ENCODE measurements around the gene NDUFAF4.

- TF ChIP-seq CTCF (IDR thresholded peaks at IDR 0.05) (no peak), EZH2 (IDR thresholded peaks at IDR 0.05) (no peak), EZH2phosphoT487 (IDR thresholded peaks at IDR 0.05) (no peak)
These were observed 8.5 kb downstream of the NDUFAF4 start for GRCh38 chr6:96889146-96889545.

All from neural progenitor cell (in vitro differentiated cells).